Vagina (tissue), 2 donors: ENCODE results near the gene MAPRE2.

Source experiments
- POLR2A ChIP-seq, 2 donors: fragments of 450-650 bp; IDR thresholded peaks; one replicate each; pipeline ENCODE4 v1.6.1; 2017; ENCODE audit warnings: antibody characterized with exemption in 2 of 2, mild to moderate bottlenecking in 2 of 2, moderate library complexity in 2 of 2
- TF ChIP-seq, protein P1 (sequence below), 3 experiments: fragments of 450-650 bp in 2 of 3; fragments of 200-600 bp in 1 of 3; sonication (generic) in 1 of 3; IDR thresholded peaks; one replicate each; pipeline ENCODE4 v1.5.1; 2017 to 2019; ENCODE audit warnings: antibody characterized with exemption in 3 of 3, mild to moderate bottlenecking in 2 of 3, moderate library complexity in 2 of 3

DNA sequence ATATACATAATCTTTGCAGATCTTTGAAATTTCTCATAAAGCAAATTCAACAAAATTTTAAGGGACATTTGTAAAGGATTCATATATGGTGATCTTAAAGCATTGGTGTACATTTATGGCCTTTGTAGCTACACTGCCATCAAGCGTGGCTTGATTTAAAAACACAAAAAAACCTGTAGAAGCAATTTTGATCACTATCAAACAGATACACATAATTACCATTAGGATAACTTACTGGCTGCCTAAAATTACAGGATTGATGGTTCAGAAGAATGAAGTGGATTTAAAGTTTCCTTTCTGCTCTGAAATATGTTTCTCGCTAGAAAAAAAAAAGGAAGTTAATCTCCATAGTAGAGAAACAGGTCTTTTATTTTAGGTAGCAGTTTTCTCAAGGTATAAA is 31.4 kb downstream of the MAPRE2 start:
- TF ChIP-seq, protein P1, sequence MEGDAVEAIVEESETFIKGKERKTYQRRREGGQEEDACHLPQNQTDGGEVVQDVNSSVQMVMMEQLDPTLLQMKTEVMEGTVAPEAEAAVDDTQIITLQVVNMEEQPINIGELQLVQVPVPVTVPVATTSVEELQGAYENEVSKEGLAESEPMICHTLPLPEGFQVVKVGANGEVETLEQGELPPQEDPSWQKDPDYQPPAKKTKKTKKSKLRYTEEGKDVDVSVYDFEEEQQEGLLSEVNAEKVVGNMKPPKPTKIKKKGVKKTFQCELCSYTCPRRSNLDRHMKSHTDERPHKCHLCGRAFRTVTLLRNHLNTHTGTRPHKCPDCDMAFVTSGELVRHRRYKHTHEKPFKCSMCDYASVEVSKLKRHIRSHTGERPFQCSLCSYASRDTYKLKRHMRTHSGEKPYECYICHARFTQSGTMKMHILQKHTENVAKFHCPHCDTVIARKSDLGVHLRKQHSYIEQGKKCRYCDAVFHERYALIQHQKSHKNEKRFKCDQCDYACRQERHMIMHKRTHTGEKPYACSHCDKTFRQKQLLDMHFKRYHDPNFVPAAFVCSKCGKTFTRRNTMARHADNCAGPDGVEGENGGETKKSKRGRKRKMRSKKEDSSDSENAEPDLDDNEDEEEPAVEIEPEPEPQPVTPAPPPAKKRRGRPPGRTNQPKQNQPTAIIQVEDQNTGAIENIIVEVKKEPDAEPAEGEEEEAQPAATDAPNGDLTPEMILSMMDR (IDR thresholded peaks at IDR 0.05) = no peak
- TF ChIP-seq POLR2A (IDR thresholded peaks at IDR 0.05) = no peak
